Measurements from ENCODE around the gene BAZ2B.

DNA sequence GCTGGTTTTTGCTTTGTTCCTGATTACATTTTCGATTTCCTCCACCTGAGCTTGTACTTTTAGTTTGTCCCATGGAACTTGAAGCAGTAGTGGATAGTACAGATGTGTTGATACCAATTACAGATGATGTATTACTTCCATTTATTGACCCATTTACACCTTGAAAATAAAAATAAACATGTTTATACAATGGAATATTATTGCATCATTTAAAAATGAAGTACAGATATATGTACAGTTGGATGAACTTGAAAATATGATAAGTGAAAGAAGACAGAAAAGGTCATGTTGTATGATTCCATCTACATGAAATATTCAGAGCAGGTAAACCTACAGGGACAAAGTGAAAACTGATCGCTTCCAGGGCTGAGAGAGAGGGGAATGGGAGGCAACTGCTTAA is 169.5 kb downstream of the BAZ2B start:
- TF ChIP-seq, protein P1, sequence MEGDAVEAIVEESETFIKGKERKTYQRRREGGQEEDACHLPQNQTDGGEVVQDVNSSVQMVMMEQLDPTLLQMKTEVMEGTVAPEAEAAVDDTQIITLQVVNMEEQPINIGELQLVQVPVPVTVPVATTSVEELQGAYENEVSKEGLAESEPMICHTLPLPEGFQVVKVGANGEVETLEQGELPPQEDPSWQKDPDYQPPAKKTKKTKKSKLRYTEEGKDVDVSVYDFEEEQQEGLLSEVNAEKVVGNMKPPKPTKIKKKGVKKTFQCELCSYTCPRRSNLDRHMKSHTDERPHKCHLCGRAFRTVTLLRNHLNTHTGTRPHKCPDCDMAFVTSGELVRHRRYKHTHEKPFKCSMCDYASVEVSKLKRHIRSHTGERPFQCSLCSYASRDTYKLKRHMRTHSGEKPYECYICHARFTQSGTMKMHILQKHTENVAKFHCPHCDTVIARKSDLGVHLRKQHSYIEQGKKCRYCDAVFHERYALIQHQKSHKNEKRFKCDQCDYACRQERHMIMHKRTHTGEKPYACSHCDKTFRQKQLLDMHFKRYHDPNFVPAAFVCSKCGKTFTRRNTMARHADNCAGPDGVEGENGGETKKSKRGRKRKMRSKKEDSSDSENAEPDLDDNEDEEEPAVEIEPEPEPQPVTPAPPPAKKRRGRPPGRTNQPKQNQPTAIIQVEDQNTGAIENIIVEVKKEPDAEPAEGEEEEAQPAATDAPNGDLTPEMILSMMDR (conservative IDR thresholded peaks at IDR 0.05; ENCODE audit: low read length), result no peak
- no peak for TF ChIP-seq EZH2phosphoT487 (IDR thresholded peaks at IDR 0.05; ENCODE audit: borderline replicate concordance)

All from Loucy (cell line).